Tibial nerve (tissue), 3 donors: ENCODE measurements around the gene COPS8.

Source experiments
- CTCF ChIP-seq, 5 experiments: fragments of 200-600 bp in 3 of 5; fragments of 450-650 bp in 2 of 5; sonication (generic) in 3 of 5; IDR thresholded peaks; one replicate each; pipeline ENCODE4 v1.5.1; 2016 to 2019; ENCODE audit warnings: antibody characterized with exemption in 5 of 5, mild to moderate bottlenecking in 3 of 5, moderate library complexity in 2 of 5
- POLR2A ChIP-seq, 2 donors: fragments of 450-650 bp; IDR thresholded peaks; one replicate each; pipeline ENCODE4 v1.6.1; 2017; ENCODE audit warnings: antibody characterized with exemption in 2 of 2, mild to moderate bottlenecking in 2 of 2, moderate library complexity in 2 of 2

GRCh38 chr2:237045449-237045848, 40.2 kb upstream of the COPS8 start:
- TF ChIP-seq CTCF (IDR thresholded peaks at IDR 0.05) (no peak), POLR2A (IDR thresholded peaks at IDR 0.05) (no peak)
